Keratinocyte (primary cell): Measurements from ENCODE around the gene FRY. TPM values are rescaled to one million over a fixed set of nuclear protein-coding genes. Genes with fewer than 3 reads are reported as not detected.

Experiments used
- DNase-seq: peaks from one replicate; pipeline ENCODE4 v3.0.0-alpha.2; 2011; ENCODE audit warnings: low read depth, missing footprints, low spot score
- FAIRE-seq: peaks from 2 replicates; lab custom pipeline; 2011; peaks lifted over from hg19 to GRCh38; lab: Jason Lieb, UNC
- H2AFZ ChIP-seq: 2 replicates; pipeline ENCODE4 v1.6.0; 2012; ENCODE audit warnings: low read length, control low read depth, inconsistent platforms; ENCODE audit not compliant: control insufficient read depth
- H3K27ac ChIP-seq: 2 replicates; pipeline ENCODE4 v1.5.1; 2011; ENCODE audit warnings: low read length; ENCODE audit not compliant: control insufficient read depth, insufficient read depth
- H3K27me3 ChIP-seq: 3 replicates; pipeline ENCODE4 v1.6.0; 2011; ENCODE audit warnings: low read length; ENCODE audit not compliant: control insufficient read depth, insufficient read depth; ENCODE audit errors: extremely low read depth
- H3K36me3 ChIP-seq, 2 experiments: 2 replicates in 1 of 2; 3 replicates in 1 of 2; pipeline ENCODE4 v1.5.1; 2011; ENCODE audit warnings: low read length in 2 of 2, mild to moderate bottlenecking in 1 of 2; ENCODE audit not compliant: control insufficient read depth in 2 of 2, insufficient read depth in 2 of 2; ENCODE audit errors: extremely low read depth in 1 of 2
- H3K4me1 ChIP-seq: 3 replicates; pipeline ENCODE4 v1.5.1; 2011; ENCODE audit warnings: low read length; ENCODE audit not compliant: control insufficient read depth, insufficient read depth; ENCODE audit errors: extremely low read depth
- H3K4me2 ChIP-seq: 3 replicates; pipeline ENCODE4 v1.6.0; 2011; ENCODE audit warnings: low read depth, low read length; ENCODE audit not compliant: control insufficient read depth, insufficient read depth; ENCODE audit errors: extremely low read depth
- H3K4me3 ChIP-seq, 3 experiments: fragments of 200-600 bp in 1 of 3; sonication (generic) in 1 of 3; 2 replicates in 2 of 3; 3 replicates in 1 of 3; pipeline ENCODE4 v1.5.1; 2011 to 2016; ENCODE audit warnings: low read length in 3 of 3, mild to moderate bottlenecking in 3 of 3, control low read depth in 2 of 3, inconsistent platforms in 1 of 3, low read depth in 1 of 3, mixed read lengths in 1 of 3, mixed run types in 1 of 3, moderate library complexity in 1 of 3; ENCODE audit not compliant: control insufficient read depth in 2 of 3, insufficient read depth in 2 of 3; ENCODE audit errors: extremely low read depth in 1 of 3
- H3K79me2 ChIP-seq: 2 replicates; pipeline ENCODE4 v1.6.0; 2012; ENCODE audit warnings: low read length; ENCODE audit not compliant: control insufficient read depth, insufficient read depth
- H3K9ac ChIP-seq: 3 replicates; pipeline ENCODE4 v1.6.0; 2011; ENCODE audit warnings: low read length; ENCODE audit not compliant: control insufficient read depth, insufficient read depth; ENCODE audit errors: extremely low read depth
- H3K9me1 ChIP-seq: 3 replicates; pipeline ENCODE4 v1.6.0; 2011; ENCODE audit warnings: low read length; ENCODE audit not compliant: control insufficient read depth, insufficient read depth; ENCODE audit errors: extremely low read depth
- H3K9me3 ChIP-seq: 2 replicates; pipeline ENCODE4 v1.5.1; 2012; ENCODE audit warnings: low read depth, low read length; ENCODE audit not compliant: control insufficient read depth
- H4K20me1 ChIP-seq: 3 replicates; pipeline ENCODE4 v1.6.0; 2011; ENCODE audit warnings: low read length; ENCODE audit not compliant: control insufficient read depth, insufficient read depth; ENCODE audit errors: extremely low read depth
- EZH2 ChIP-seq: IDR thresholded peaks from one replicate; pipeline ENCODE4 v1.6.1; 2012; ENCODE audit warnings: inconsistent platforms, mild to moderate bottlenecking, low read length, moderate library complexity
- dilution Hi-C: fragments of 300-500 bp; cut with MboI; formaldehyde crosslinking; loops from one replicate; pipeline ENCODE4 v1.7.0; 2020; ENCODE audit warnings: low sequenced_read_pairs; ENCODE audit not compliant: extremely low pct_ligation_motif_present
- polyA plus RNA-seq, 5 experiments: library from polyadenylated mRNA; depleted of rRNA in 3 of 5; stranded (reverse) in 3 of 5; stranded (forward) in 1 of 5; unstranded in 1 of 5; fragments of >200 nt; gene quantifications; 1 replicate in 1 of 5; 2 replicates in 3 of 5; 3 replicates in 1 of 5; pipeline versions ENCODE4 v1.2.1 to v1.2.3, GENCODE V29; 2011 to 2012; ENCODE audit warnings: missing spikeins in 2 of 5, low read depth in 1 of 5, low replicate concordance in 1 of 5
- TF ChIP-seq, protein P1 (sequence below), 3 experiments: IDR thresholded peaks in 1 of 3; conservative IDR thresholded peaks in 1 of 3; optimal IDR thresholded peaks in 1 of 3; 2 replicates in 2 of 3; 3 replicates in 1 of 3; pipeline versions ENCODE3 to v1.5.1; 2011; ENCODE audit warnings: low read length in 3 of 3, mild to moderate bottlenecking in 3 of 3, moderate library complexity in 2 of 3, control low read depth in 1 of 3, inconsistent platforms in 1 of 3; ENCODE audit not compliant: insufficient read depth in 2 of 3; ENCODE audit errors: extremely low read depth in 1 of 3

The FRY gene
- polyA plus RNA-seq, 1 donor (not counting 4 experiments of a cell fraction or from before 2014, with no cell fraction given), result 0.80 TPM

DNA sequence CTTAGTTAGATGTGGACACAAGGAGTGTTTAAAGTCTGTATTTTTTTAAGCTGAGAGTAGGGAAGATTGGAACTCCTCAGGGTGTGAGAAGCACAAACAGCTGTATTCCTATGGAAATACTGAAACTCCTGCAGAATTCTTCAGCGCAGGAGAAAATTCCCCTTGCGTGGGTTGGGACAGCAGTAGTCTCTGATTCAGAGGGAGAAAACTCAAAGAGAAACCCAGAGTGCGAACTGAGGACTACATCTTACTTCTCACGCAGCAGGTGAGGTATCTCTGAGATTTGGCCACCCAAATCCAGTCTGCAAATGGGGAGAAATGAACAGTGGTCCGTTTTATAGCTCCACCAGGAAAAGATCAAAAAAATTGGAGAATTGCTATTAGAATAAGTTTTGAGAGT lies 60.9 kb downstream of the FRY start:
- H3K36me3 ChIP-seq, result no peaks in the 10 kb centered on the region
- no peak overlapping the region for H3K27ac ChIP-seq
- TF ChIP-seq EZH2, result no peak
- TF ChIP-seq, protein P1, sequence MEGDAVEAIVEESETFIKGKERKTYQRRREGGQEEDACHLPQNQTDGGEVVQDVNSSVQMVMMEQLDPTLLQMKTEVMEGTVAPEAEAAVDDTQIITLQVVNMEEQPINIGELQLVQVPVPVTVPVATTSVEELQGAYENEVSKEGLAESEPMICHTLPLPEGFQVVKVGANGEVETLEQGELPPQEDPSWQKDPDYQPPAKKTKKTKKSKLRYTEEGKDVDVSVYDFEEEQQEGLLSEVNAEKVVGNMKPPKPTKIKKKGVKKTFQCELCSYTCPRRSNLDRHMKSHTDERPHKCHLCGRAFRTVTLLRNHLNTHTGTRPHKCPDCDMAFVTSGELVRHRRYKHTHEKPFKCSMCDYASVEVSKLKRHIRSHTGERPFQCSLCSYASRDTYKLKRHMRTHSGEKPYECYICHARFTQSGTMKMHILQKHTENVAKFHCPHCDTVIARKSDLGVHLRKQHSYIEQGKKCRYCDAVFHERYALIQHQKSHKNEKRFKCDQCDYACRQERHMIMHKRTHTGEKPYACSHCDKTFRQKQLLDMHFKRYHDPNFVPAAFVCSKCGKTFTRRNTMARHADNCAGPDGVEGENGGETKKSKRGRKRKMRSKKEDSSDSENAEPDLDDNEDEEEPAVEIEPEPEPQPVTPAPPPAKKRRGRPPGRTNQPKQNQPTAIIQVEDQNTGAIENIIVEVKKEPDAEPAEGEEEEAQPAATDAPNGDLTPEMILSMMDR (optimal IDR thresholded peaks at IDR 0.05 in 1 of 3, IDR thresholded peaks at IDR 0.05 in 1 of 3, conservative IDR thresholded peaks at IDR 0.05 in 1 of 3; ENCODE audit: extremely low read depth in 1 of 3, insufficient read depth in 2 of 3, low read length in 3 of 3), result no peak
- H3K9ac ChIP-seq, result no peak overlapping the region
- peaks cover 4% of the 10 kb centered on the region for H3K4me1 ChIP-seq
- H3K4me2 ChIP-seq, result no peak overlapping the region
- DNase-seq (no peak), FAIRE-seq (no peak)
- no peaks in the 10 kb centered on the region for H3K9me3 ChIP-seq
- H3K4me3 ChIP-seq, result no peak overlapping the region
- no peaks in the 10 kb centered on the region for H3K79me2 ChIP-seq
- no peaks in the 10 kb centered on the region for H4K20me1 ChIP-seq
- H3K27me3 ChIP-seq, result no peaks in the 10 kb centered on the region
- dilution Hi-C loops, result no loop called here
- H2AFZ ChIP-seq, result no peak overlapping the region
- no peaks in the 10 kb centered on the region for H3K9me1 ChIP-seq

DNA sequence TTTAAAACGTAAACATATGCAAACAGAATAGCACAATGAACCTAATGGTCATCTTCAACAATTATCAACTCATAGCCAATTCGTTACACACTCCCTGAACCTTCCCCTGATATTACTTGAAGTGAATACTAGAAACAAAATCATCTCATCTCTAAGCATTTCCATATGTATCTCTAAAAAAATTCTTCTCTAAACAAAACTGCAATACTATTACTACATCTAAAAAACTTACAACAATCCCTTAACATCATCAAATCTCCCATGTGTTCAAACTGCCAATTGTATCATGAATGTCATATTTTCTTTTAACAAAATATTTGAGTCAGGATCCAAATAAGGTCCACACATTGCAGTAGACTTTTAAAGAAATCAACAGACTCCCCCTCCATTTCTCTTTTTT lies 61.4 kb downstream of the FRY start:
- H3K4me3 ChIP-seq, result no peak overlapping the region
- H3K9me1 ChIP-seq, result no peaks in the 10 kb centered on the region
- no peaks in the 10 kb centered on the region for H3K79me2 ChIP-seq
- H3K27ac ChIP-seq, result no peak overlapping the region
- H3K27me3 ChIP-seq, result no peaks in the 10 kb centered on the region
- H4K20me1 ChIP-seq, result no peaks in the 10 kb centered on the region
- peaks cover 4% of the 10 kb centered on the region for H3K4me1 ChIP-seq
- H3K9me3 ChIP-seq, result no peaks in the 10 kb centered on the region
- H3K4me2 ChIP-seq, result no peak overlapping the region
- FAIRE-seq, result no peak
- no peaks in the 10 kb centered on the region for H3K36me3 ChIP-seq
- TF ChIP-seq, protein P1 (optimal IDR thresholded peaks at IDR 0.05 in 1 of 3, IDR thresholded peaks at IDR 0.05 in 1 of 3, conservative IDR thresholded peaks at IDR 0.05 in 1 of 3; ENCODE audit: extremely low read depth in 1 of 3, insufficient read depth in 2 of 3, low read length in 3 of 3), result no peak
- TF ChIP-seq EZH2, result no peak
- no peak for DNase-seq
- no peak overlapping the region for H2AFZ ChIP-seq
- dilution Hi-C loops, result no loop called here
- H3K9ac ChIP-seq, result no peak overlapping the region
